Measurements from ENCODE around the gene YRDC.
A peak's percentile ranks its signal among the peaks of the same experiment; 100 is the strongest.

YRDC gene, protein sequence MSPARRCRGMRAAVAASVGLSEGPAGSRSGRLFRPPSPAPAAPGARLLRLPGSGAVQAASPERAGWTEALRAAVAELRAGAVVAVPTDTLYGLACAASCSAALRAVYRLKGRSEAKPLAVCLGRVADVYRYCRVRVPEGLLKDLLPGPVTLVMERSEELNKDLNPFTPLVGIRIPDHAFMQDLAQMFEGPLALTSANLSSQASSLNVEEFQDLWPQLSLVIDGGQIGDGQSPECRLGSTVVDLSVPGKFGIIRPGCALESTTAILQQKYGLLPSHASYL

GRCh38 chr1:37807555-37808368 is at the start of gene YRDC, which contains the start of gene C1orf122:
Gene YRDC (minus strand): TSS chr1:37808208. CDS start chr1:37808180, 28 bp downstream.
Gene C1orf122 (plus strand): TSS chr1:37807790. CDS start chr1:37808405, 615 bp downstream.
- no peaks in the 10 kb centered on the region for H3K27me3 ChIP-seq (ENCODE audit: control insufficient read depth, insufficient read depth, low read length)
- H3K9me3 ChIP-seq (ENCODE audit: control insufficient read depth, insufficient read depth, low read length) = no peaks in the 10 kb centered on the region
- H3K36me3 ChIP-seq (ENCODE audit: control insufficient read depth, insufficient read depth, low read length) = peaks cover 49% of the 10 kb centered on the region
- peak within 1 kb of the TSS; percentile 89 for H3K9ac ChIP-seq (ENCODE audit: low read depth, low read length)
- peak within 1 kb of the TSS; percentile 77 for H3K27ac ChIP-seq (ENCODE audit: low read depth, low read length)
- H3K4me1 ChIP-seq (ENCODE audit: control insufficient read depth, insufficient read depth, low read length) = peaks cover 9% of the 10 kb centered on the region; the same call in 1 of the 2 replicates
- peak within 1 kb of the TSS; percentile 85 for H3K4me3 ChIP-seq (ENCODE audit: low read depth, low read length)

DNA sequence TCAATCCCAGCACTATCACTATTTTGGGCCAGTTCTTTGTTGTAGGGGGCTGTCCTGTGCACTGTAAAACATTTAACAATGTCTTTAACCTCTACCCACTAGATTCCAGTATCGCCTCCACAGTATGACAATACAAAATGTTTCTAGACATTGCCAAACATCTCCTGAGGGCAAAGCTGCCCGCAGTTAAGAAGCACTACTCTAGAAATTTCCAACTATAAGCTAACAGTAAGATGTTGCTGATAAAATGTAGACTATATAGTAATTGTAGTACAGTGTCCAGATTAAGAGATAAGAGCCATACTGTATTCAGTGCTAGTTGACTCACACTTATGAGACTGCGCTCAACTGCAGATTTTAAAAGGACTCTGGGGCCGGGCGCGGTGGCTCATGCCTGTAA is 46.4 kb upstream of the YRDC start:
- Histone ChIP-seq H3K27me3 (ENCODE audit: control insufficient read depth, insufficient read depth, low read length) (no peaks in the 10 kb centered on the region), H3K9me3 (ENCODE audit: control insufficient read depth, insufficient read depth, low read length) (no peaks in the 10 kb centered on the region), H3K4me1 (ENCODE audit: control insufficient read depth, insufficient read depth, low read length) (0 out of 2 replicates have a peak, but pooled peaks cover 3% of the 10 kb centered on the region), H3K27ac (ENCODE audit: low read depth, low read length) (no peak overlapping the region), H3K4me3 (ENCODE audit: low read depth, low read length) (no peak overlapping the region), H3K9ac (ENCODE audit: low read depth, low read length) (no peak overlapping the region), H3K36me3 (ENCODE audit: control insufficient read depth, insufficient read depth, low read length) (peaks cover 28% of the 10 kb centered on the region)

DNA sequence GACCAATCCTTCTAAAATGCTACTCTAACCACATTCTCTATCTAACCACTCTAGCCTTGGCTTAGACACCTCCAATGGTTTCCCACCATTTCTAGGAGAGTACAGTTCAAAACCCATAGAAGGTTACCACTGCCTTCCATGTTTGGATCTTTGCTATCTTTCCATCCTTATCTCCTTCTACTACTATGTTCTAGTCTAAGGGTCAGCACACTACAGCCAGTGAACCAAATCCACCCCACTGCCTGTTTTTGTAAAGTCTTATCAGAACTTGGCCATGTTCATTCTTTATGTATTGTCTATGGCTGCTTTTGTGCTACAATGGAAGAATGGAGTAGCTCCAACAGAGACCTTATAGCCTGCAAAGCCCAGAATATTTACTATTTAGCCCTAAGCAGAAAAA is 45.1 kb upstream of the YRDC start:
- peaks cover 31% of the 10 kb centered on the region for H3K36me3 ChIP-seq (ENCODE audit: control insufficient read depth, insufficient read depth, low read length)
- no peak overlapping the region for H3K27ac ChIP-seq (ENCODE audit: low read depth, low read length)
- no peak overlapping the region for H3K9ac ChIP-seq (ENCODE audit: low read depth, low read length)
- no peaks in the 10 kb centered on the region for H3K9me3 ChIP-seq (ENCODE audit: control insufficient read depth, insufficient read depth, low read length)
- H3K4me1 ChIP-seq (ENCODE audit: control insufficient read depth, insufficient read depth, low read length) = no peaks in the 10 kb centered on the region
- H3K4me3 ChIP-seq (ENCODE audit: low read depth, low read length) = no peak overlapping the region
- H3K27me3 ChIP-seq (ENCODE audit: control insufficient read depth, insufficient read depth, low read length) = no peaks in the 10 kb centered on the region

DNA sequence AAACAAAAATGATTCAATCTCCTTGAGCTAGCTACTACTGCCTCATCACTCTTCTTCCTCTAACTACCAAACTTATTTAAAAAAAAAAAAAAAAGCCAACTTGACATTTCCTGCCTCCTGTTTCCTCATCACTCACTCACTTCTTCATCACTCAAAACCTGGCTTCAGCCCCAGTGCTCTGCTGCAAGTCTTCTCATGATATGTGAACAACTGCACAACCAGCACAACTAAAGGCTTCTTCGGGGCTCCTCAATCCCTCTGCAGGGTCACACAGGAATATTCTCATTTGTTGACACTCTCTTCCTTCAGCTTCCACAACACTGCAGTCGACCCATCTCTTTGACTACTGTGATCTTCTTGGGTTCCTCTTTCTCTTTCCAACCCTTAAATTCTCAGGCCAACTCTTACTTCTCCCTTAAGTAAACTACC is 43.8 kb upstream of the YRDC start:
- no peaks in the 10 kb centered on the region for H3K9me3 ChIP-seq (ENCODE audit: control insufficient read depth, insufficient read depth, low read length)
- H3K27ac ChIP-seq (ENCODE audit: low read depth, low read length) = no peak overlapping the region
- no peak overlapping the region for H3K4me3 ChIP-seq (ENCODE audit: low read depth, low read length)
- no peaks in the 10 kb centered on the region for H3K4me1 ChIP-seq (ENCODE audit: control insufficient read depth, insufficient read depth, low read length)
- H3K27me3 ChIP-seq (ENCODE audit: control insufficient read depth, insufficient read depth, low read length) = no peaks in the 10 kb centered on the region
- no peak overlapping the region for H3K9ac ChIP-seq (ENCODE audit: low read depth, low read length)
- H3K36me3 ChIP-seq (ENCODE audit: control insufficient read depth, insufficient read depth, low read length) = peaks cover 23% of the 10 kb centered on the region

DNA sequence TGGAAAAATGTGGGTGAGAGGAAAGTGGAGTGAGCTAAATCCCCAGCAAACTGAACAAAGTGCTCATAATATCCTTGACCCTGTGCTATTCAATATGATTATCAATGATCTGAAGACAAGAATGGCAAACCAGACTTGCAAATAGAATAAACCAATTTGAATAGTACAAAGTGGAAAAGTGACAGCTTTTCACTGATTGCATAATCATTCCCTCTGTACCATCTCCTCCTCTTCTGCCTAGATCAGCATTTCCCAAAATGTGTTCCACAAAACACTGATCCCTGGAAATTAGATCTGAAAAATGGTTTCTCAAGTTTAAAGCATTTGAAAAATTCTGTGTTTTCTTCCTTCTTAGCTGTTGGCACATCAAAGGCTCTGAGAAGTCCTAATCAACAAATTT is 43.3 kb upstream of the YRDC start:
- Histone ChIP-seq H3K27ac (ENCODE audit: low read depth, low read length) (no peak overlapping the region), H3K4me1 (ENCODE audit: control insufficient read depth, insufficient read depth, low read length) (no peaks in the 10 kb centered on the region), H3K36me3 (ENCODE audit: control insufficient read depth, insufficient read depth, low read length) (peaks cover 20% of the 10 kb centered on the region)

DNA sequence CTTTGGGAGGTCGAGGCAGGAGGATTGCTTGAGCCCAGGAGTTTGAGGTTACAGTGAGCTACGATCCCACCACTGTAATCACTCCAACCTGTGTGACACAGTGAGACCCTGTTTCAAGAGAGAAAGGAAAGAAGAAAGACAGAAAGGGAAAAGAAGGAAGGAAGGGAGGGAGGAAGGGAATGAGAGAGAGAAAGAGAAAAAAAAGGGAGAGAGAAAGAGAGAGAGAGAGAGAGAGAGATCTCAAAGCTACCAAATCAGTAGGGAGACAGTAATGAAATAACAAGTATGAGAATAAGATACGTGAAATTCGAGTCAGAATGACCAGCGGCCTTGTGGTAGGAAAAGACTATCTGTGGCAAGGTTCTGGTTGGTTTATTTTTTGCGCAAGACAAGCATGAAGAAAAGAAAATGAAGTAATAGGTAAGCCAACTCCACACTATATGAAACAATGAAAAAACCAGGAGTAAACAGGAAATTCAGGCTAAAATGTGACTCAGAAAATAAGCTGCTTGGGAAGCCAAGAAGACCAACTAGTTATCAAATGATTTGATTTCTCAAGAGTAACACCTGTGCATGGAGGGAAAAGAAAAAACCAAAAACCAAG is 42.4 kb upstream of the YRDC start:
- H3K4me1 ChIP-seq (ENCODE audit: control insufficient read depth, insufficient read depth, low read length) = no peaks in the 10 kb centered on the region
- no peaks in the 10 kb centered on the region for H3K9me3 ChIP-seq (ENCODE audit: control insufficient read depth, insufficient read depth, low read length)
- peaks cover 20% of the 10 kb centered on the region for H3K36me3 ChIP-seq (ENCODE audit: control insufficient read depth, insufficient read depth, low read length)
- no peak overlapping the region for H3K4me3 ChIP-seq (ENCODE audit: low read depth, low read length)
- H3K9ac ChIP-seq (ENCODE audit: low read depth, low read length) = no peak overlapping the region
- no peaks in the 10 kb centered on the region for H3K27me3 ChIP-seq (ENCODE audit: control insufficient read depth, insufficient read depth, low read length)
- H3K27ac ChIP-seq (ENCODE audit: low read depth, low read length) = no peak overlapping the region

More for the DNA sequence above, 43.3 kb upstream of the YRDC start:
- Histone ChIP-seq H3K4me3 (ENCODE audit: low read depth, low read length) (no peak overlapping the region), H3K9me3 (ENCODE audit: control insufficient read depth, insufficient read depth, low read length) (no peaks in the 10 kb centered on the region), H3K27me3 (ENCODE audit: control insufficient read depth, insufficient read depth, low read length) (no peaks in the 10 kb centered on the region), H3K9ac (ENCODE audit: low read depth, low read length) (no peak overlapping the region; the same call in 1 of the 2 replicates)

DNA sequence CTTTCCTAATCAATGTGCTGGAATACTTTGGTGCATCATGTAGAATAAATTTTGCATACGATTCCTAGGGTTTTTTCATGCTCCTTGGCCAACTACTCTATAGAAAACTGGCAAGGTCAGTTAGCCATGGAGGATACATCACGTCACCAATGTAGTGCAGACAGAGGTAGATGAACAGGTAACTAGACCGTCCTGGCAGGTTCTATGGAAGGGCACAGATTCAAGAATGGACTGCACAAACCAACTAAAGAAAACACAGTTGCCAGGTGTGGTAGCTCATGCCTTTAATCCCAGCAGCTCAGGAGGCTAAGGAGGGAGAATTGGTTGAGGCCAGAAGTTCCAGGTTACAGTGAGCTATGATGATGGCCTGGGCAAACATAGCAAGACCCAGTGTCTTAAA is 41.5 kb upstream of the YRDC start:
- Histone ChIP-seq H3K27me3 (ENCODE audit: control insufficient read depth, insufficient read depth, low read length) (no peaks in the 10 kb centered on the region), H3K36me3 (ENCODE audit: control insufficient read depth, insufficient read depth, low read length) (peaks cover 14% of the 10 kb centered on the region), H3K9ac (ENCODE audit: low read depth, low read length) (no peak overlapping the region), H3K4me3 (ENCODE audit: low read depth, low read length) (no peak overlapping the region), H3K9me3 (ENCODE audit: control insufficient read depth, insufficient read depth, low read length) (no peaks in the 10 kb centered on the region), H3K27ac (ENCODE audit: low read depth, low read length) (no peak overlapping the region), H3K4me1 (ENCODE audit: control insufficient read depth, insufficient read depth, low read length) (no peaks in the 10 kb centered on the region)

- Histone ChIP-seq H3K9ac (ENCODE audit: low read depth, low read length) (no peak overlapping the region), H3K9me3 (ENCODE audit: control insufficient read depth, insufficient read depth, low read length) (no peaks in the 10 kb centered on the region), H3K27ac (ENCODE audit: low read depth, low read length) (no peak overlapping the region), H3K4me1 (ENCODE audit: control insufficient read depth, insufficient read depth, low read length) (no peaks in the 10 kb centered on the region), H3K27me3 (ENCODE audit: control insufficient read depth, insufficient read depth, low read length) (no peaks in the 10 kb centered on the region), H3K4me3 (ENCODE audit: low read depth, low read length) (no peak overlapping the region), H3K36me3 (ENCODE audit: control insufficient read depth, insufficient read depth, low read length) (peaks cover 6% of the 10 kb centered on the region; the same call in 1 of the 2 replicates)
Observed at GRCh38 chr1:37846647-37847339, 38.8 kb upstream of the YRDC start.

DNA sequence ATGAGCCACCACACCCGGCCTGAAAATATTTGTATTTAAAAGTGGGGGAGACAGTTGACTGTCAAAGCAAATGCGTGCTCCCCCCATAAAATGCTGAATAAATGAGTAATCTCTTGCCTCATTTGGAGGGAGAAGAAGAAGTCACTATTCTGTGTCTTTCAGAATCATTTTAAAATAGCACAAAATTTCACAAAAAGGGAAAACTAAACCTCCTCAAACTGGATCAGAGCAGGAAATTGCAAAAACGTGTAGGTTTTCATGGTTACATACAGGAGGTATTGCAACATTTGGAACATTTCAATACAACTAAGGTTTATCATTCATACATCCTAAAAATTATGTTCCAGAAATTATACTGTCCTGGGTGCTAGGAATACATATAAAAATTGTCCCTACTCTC is 37.8 kb upstream of the YRDC start:
- Histone ChIP-seq H3K27me3 (ENCODE audit: control insufficient read depth, insufficient read depth, low read length) (no peaks in the 10 kb centered on the region), H3K36me3 (ENCODE audit: control insufficient read depth, insufficient read depth, low read length) (peaks cover 6% of the 10 kb centered on the region; the same call in 1 of the 2 replicates), H3K9me3 (ENCODE audit: control insufficient read depth, insufficient read depth, low read length) (no peaks in the 10 kb centered on the region), H3K4me1 (ENCODE audit: control insufficient read depth, insufficient read depth, low read length) (no peaks in the 10 kb centered on the region), H3K27ac (ENCODE audit: low read depth, low read length) (no peak overlapping the region), H3K9ac (ENCODE audit: low read depth, low read length) (no peak overlapping the region), H3K4me3 (ENCODE audit: low read depth, low read length) (no peak overlapping the region)

DNA sequence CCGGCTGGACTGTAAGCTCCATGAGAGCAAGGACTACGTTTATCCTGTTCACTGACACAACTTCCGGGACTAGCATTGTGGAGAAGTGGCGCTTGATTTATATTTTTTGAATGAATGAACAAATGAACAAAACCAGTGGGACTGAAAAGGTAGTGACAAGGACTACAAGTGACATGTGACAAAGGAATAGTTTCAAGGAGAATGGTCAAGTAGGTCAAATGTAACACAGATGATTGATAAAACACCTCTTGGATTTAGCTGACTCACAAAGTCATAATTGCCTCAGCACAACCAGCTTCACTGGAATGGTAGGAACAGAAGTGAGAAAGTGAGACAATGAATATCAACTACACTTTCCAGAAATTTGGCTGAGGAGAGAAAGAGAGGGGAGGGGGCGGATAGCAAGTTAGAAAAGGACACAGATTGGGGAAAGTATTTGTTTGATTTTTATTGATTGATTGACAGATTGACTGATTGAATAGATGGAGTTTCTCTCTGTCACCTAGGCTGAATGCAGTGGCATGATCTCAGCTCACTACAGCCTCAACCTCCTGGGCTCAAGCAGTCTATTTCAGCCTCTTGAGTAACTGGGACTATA is 37.1 kb upstream of the YRDC start:
- Histone ChIP-seq H3K4me1 (ENCODE audit: control insufficient read depth, insufficient read depth, low read length) (no peaks in the 10 kb centered on the region), H3K27ac (ENCODE audit: low read depth, low read length) (no peak overlapping the region), H3K36me3 (ENCODE audit: control insufficient read depth, insufficient read depth, low read length) (peaks cover 9% of the 10 kb centered on the region; the same call in 1 of the 2 replicates)

More for the DNA sequence above, 37.1 kb upstream of the YRDC start:
- H3K27me3 ChIP-seq (ENCODE audit: control insufficient read depth, insufficient read depth, low read length) = no peaks in the 10 kb centered on the region
- H3K9ac ChIP-seq (ENCODE audit: low read depth, low read length) = no peak overlapping the region
- no peaks in the 10 kb centered on the region for H3K9me3 ChIP-seq (ENCODE audit: control insufficient read depth, insufficient read depth, low read length)
- H3K4me3 ChIP-seq (ENCODE audit: low read depth, low read length) = no peak overlapping the region

Data from HUES48 (cell line).